ENCODE results near the gene SKIC3.

GRCh38 chr5:95537501-95537900 is 17.3 kb downstream of the SKIC3 start:
- TF ChIP-seq CTCF (IDR thresholded peaks at IDR 0.05): no peak
- no peak for TF ChIP-seq POLR2A (IDR thresholded peaks at IDR 0.05)

Data from sigmoid colon (tissue), 3 donors.